IMR-90 (cell line): ENCODE measurements around the gene LRRC2. TPM values are rescaled to one million over a fixed set of nuclear protein-coding genes. Genes with fewer than 3 reads are reported as not detected.

Experiments used
- ATAC-seq: fragments of 200-7000 bp; cut with Tn5 transposase; 2 replicates; pipeline ENCODE4 v1.9.1; 2020; ENCODE audit warnings: low read depth, mild to moderate bottlenecking, moderate library complexity
- BruUV-seq: library from RNA; stranded (reverse); fragments of 400-500 nt; replicated peaks from 2 replicates; lab custom pipeline; 2021; lab: Mats Ljungman, UMichigan
- CTCF ChIA-PET: fragments of 300-600 bp; formaldehyde crosslinking; extraction: SDS; loops from one replicate; lab custom pipeline; 2021; ENCODE audit warnings: antibody characterized with exemption; lab: Yijun Ruan, JAX
- POLR2A ChIA-PET: fragments of 300-600 bp; sonication (Branson Sonifier 250); formaldehyde crosslinking; loops from one replicate; lab custom pipeline; 2022; ENCODE audit warnings: antibody characterized with exemption; ENCODE audit not compliant: unreplicated experiment; lab: Charles Lee
- DNase-seq: peaks from one replicate; pipeline ENCODE4 v3.0.0; 2013
- H2AFZ ChIP-seq: replicated peaks from 2 replicates; pipeline ENCODE3; 2013; ENCODE audit warnings: low read length, mild to moderate bottlenecking; ENCODE audit not compliant: poor library complexity
- H2AK5ac ChIP-seq: 2 replicates; pipeline ENCODE4 v1.6.1; 2013; ENCODE audit warnings: low read depth, low read length, inconsistent platforms
- H2AK9ac ChIP-seq: replicated peaks from 2 replicates; pipeline ENCODE3; 2013; ENCODE audit warnings: mild to moderate bottlenecking, low read depth, low read length, moderate library complexity; ENCODE audit not compliant: poor library complexity
- H2BK120ac ChIP-seq: 2 replicates; pipeline ENCODE4 v1.6.1; 2013; ENCODE audit warnings: low read depth, low read length, inconsistent platforms
- H2BK15ac ChIP-seq: 3 replicates; pipeline ENCODE4 v1.6.1; 2013; ENCODE audit warnings: low read depth, low read length, inconsistent platforms
- H2BK20ac ChIP-seq: 2 replicates; pipeline ENCODE4 v1.6.1; 2013; ENCODE audit warnings: low read depth, mild to moderate bottlenecking, inconsistent platforms, low read length, moderate library complexity
- H2BK5ac ChIP-seq: 2 replicates; pipeline ENCODE4 v1.6.1; 2013; ENCODE audit warnings: mild to moderate bottlenecking, low read depth, low read length, inconsistent platforms; ENCODE audit not compliant: poor library complexity, severe bottlenecking
- H3K14ac ChIP-seq: replicated peaks from 2 replicates; pipeline ENCODE4 v1.6.1; 2013; ENCODE audit warnings: low read depth, low read length, inconsistent platforms
- H3K18ac ChIP-seq: 2 replicates; pipeline ENCODE4 v1.6.1; 2013; ENCODE audit warnings: low read depth, low read length, control low read depth
- H3K23ac ChIP-seq: 2 replicates; pipeline ENCODE4 v1.6.1; 2013; ENCODE audit warnings: low read depth, low read length, inconsistent platforms
- H3K27ac ChIP-seq: 2 replicates; pipeline ENCODE4 v1.5.1; 2013; ENCODE audit warnings: mild to moderate bottlenecking, control low read depth, low read length; ENCODE audit not compliant: insufficient read depth
- H3K27me3 ChIP-seq: 2 replicates; pipeline ENCODE4 v1.6.1; 2013; ENCODE audit warnings: low read length; ENCODE audit not compliant: control insufficient read depth, insufficient read depth
- H3K36me3 ChIP-seq: 2 replicates; pipeline ENCODE4 v1.6.1; 2013; ENCODE audit warnings: low read length, mixed read lengths; ENCODE audit not compliant: control insufficient read depth, insufficient read depth
- H3K4ac ChIP-seq: 2 replicates; pipeline ENCODE4 v1.6.1; 2013; ENCODE audit warnings: low read depth, low read length, inconsistent platforms
- H3K4me1 ChIP-seq: 2 replicates; pipeline ENCODE4 v1.6.1; 2013; ENCODE audit warnings: low read length, mixed read lengths; ENCODE audit not compliant: control insufficient read depth, insufficient read depth
- H3K4me2 ChIP-seq: 2 replicates; pipeline ENCODE4 v1.6.1; 2013; ENCODE audit warnings: low read depth, mild to moderate bottlenecking, control low read depth, low read length, moderate library complexity
- H3K4me3 ChIP-seq: 2 replicates; pipeline ENCODE4 v1.5.1; 2013; ENCODE audit warnings: low read depth, mild to moderate bottlenecking, control low read depth, low read length, moderate library complexity; ENCODE audit not compliant: insufficient read depth
- H3K56ac ChIP-seq: 2 replicates; pipeline ENCODE4 v1.6.1; 2013; ENCODE audit warnings: low read length, inconsistent platforms; ENCODE audit not compliant: insufficient read depth; ENCODE audit errors: extremely low read depth
- H3K79me1 ChIP-seq, 2 experiments: 2 replicates each; pipeline ENCODE4 v1.6.1; 2013; ENCODE audit warnings: low read length in 2 of 2, inconsistent platforms in 1 of 2, low read depth in 1 of 2
- H3K9ac ChIP-seq: 2 replicates; pipeline ENCODE4 v1.6.1; 2013; ENCODE audit warnings: low read depth, low read length, control low read depth
- H3K9me1 ChIP-seq: 2 replicates; pipeline ENCODE4 v1.6.1; 2013; ENCODE audit warnings: low read length, inconsistent platforms; ENCODE audit not compliant: insufficient read depth
- H3K9me3 ChIP-seq: 2 replicates; pipeline ENCODE4 v1.6.1; 2013; ENCODE audit warnings: low read length; ENCODE audit not compliant: control insufficient read depth, insufficient read depth
- H4K20me1 ChIP-seq: 2 replicates; pipeline ENCODE4 v1.6.1; 2013; ENCODE audit warnings: low read length, inconsistent platforms; ENCODE audit not compliant: insufficient read depth
- H4K5ac ChIP-seq: 2 replicates; pipeline ENCODE4 v1.6.1; 2013; ENCODE audit warnings: mild to moderate bottlenecking, low read depth, low read length, control low read depth
- H4K8ac ChIP-seq, 2 experiments: 2 replicates each; pipeline ENCODE4 v1.6.1; 2013; ENCODE audit warnings: low read depth in 2 of 2, low read length in 2 of 2, control low read depth in 1 of 2, inconsistent platforms in 1 of 2
- H4K91ac ChIP-seq: 2 replicates; pipeline ENCODE4 v1.6.1; 2013; ENCODE audit warnings: low read depth, low read length, inconsistent platforms; ENCODE audit not compliant: insufficient read depth
- BHLHE40 ChIP-seq: fragments of 150-350 bp; IDR thresholded peaks from 2 replicates; pipeline ENCODE4 v1.6.1; 2016; ENCODE audit warnings: mild to moderate bottlenecking, low read depth, low read length
- CEBPB ChIP-seq: IDR thresholded peaks from 2 replicates; pipeline ENCODE4 v1.6.1; 2012; ENCODE audit warnings: low read depth, low read length, improper control_type of control experiment
- CHD1 ChIP-seq: IDR thresholded peaks from 2 replicates; pipeline ENCODE4 v1.6.1; 2012; ENCODE audit warnings: low read depth, low read length, improper control_type of control experiment
- CTCF ChIP-seq: conservative IDR thresholded peaks from 2 replicates; pipeline ENCODE4 v1.5.1; 2012; ENCODE audit warnings: mild to moderate bottlenecking, low read depth, low read length, improper control_type of control experiment
- FOS ChIP-seq: fragments of 150-350 bp; IDR thresholded peaks from 2 replicates; pipeline ENCODE4 v1.6.1; 2016; ENCODE audit warnings: low read depth, low read length
- MAFK ChIP-seq: IDR thresholded peaks from 2 replicates; pipeline ENCODE4 v1.6.1; 2012; ENCODE audit warnings: low read depth, low read length, improper control_type of control experiment
- MAZ ChIP-seq: IDR thresholded peaks from 2 replicates; pipeline ENCODE4 v1.6.1; 2012; ENCODE audit warnings: low read depth, mild to moderate bottlenecking, low read length, improper control_type of control experiment, moderate library complexity, borderline replicate concordance
- MXI1 ChIP-seq: IDR thresholded peaks from 2 replicates; pipeline ENCODE4 v1.6.1; 2012; ENCODE audit warnings: low read depth, mild to moderate bottlenecking, low read length, moderate library complexity, borderline replicate concordance
- NFE2L2 ChIP-seq: fragments of 150-350 bp; IDR thresholded peaks from 2 replicates; pipeline ENCODE4 v1.6.1; 2016; ENCODE audit warnings: low read depth, mild to moderate bottlenecking, low read length
- POLR2A ChIP-seq: IDR thresholded peaks from 2 replicates; pipeline ENCODE4 v1.6.1; 2012; ENCODE audit warnings: mild to moderate bottlenecking, low read depth, low read length
- RAD21 ChIP-seq: IDR thresholded peaks from 2 replicates; pipeline ENCODE4 v1.6.1; 2012; ENCODE audit warnings: low read length, improper control_type of control experiment
- RCOR1 ChIP-seq: IDR thresholded peaks from 2 replicates; pipeline ENCODE4 v1.6.1; 2012; ENCODE audit warnings: mild to moderate bottlenecking, low read length, improper control_type of control experiment; ENCODE audit not compliant: insufficient replicate concordance
- RFX5 ChIP-seq: IDR thresholded peaks from 2 replicates; pipeline ENCODE4 v1.8.0; 2012; ENCODE audit warnings: low read depth, mild to moderate bottlenecking, low read length, moderate library complexity
- SMC3 ChIP-seq: fragments of 150-350 bp; IDR thresholded peaks from 2 replicates; pipeline ENCODE4 v1.6.1; 2016; ENCODE audit warnings: low read depth, mild to moderate bottlenecking, antibody characterized with exemption, low read length, moderate library complexity
- WGBS, 2 experiments: methylation state at CpG; one replicate each; pipeline versions ENCODE4 v1.1.5 to v1.1.7; 2013; ENCODE audit warnings: missing lambda C conversion rate in 2 of 2; ENCODE audit not compliant: insufficient read length in 1 of 2; ENCODE audit errors: extremely low coverage in 2 of 2; 5-methylcytosine and 5-hydroxymethylcytosine counted together
- dilution Hi-C: fragments of 300-500 bp; cut with HindIII; formaldehyde crosslinking; loops from one replicate; pipeline ENCODE4 v1.14.3; 2018; ENCODE audit warnings: low sequenced_read_pairs; ENCODE audit not compliant: unreplicated experiment
- in situ Hi-C: fragments of 300-500 bp; cut with MboI; formaldehyde crosslinking; loops from 3 replicates; pipeline ENCODE4 v1.14.3; 2019; ENCODE audit warnings: low sequenced_read_pairs, inconsistent platforms, mixed read lengths
- intact Hi-C: fragments of 100-400 bp; cut with micrococcal nuclease; formaldehyde crosslinking; loops from 2 replicates; pipeline ENCODE4 v1.10.0; 2022
- polyA plus RNA-seq, 3 experiments: library from polyadenylated mRNA; depleted of rRNA; stranded (reverse); fragments of >200 nt; gene quantifications; 2 replicates each; pipeline ENCODE4 v1.2.3, GENCODE V29; 2012; ENCODE audit warnings: low replicate concordance in 1 of 3
- total RNA-seq: library from RNA; depleted of rRNA; stranded (reverse); fragments of >200 nt; gene quantifications from 2 replicates; pipeline ENCODE4 v1.2.3, GENCODE V29; 2012
- TF ChIP-seq, protein P1 (sequence below): fragments of 150-350 bp; IDR thresholded peaks from 2 replicates; pipeline ENCODE4 v1.6.1; 2016; ENCODE audit warnings: low read depth, mild to moderate bottlenecking, low read length, moderate library complexity, borderline replicate concordance
- TF ChIP-seq, protein P2 (sequence below): fragments of 150-350 bp; IDR thresholded peaks from 2 replicates; pipeline ENCODE4 v1.6.1; 2017; ENCODE audit warnings: mild to moderate bottlenecking, antibody characterized with exemption, low read length, low read depth

The LRRC2 gene
- total and polyA plus RNA-seq, 2 of the 4 experiments (the other 2 are of a cell fraction), result 2.9 to 4.1 TPM

- dilution Hi-C loops, result no loop called here
- Histone ChIP-seq H2AK5ac (no peak overlapping the region), H3K27ac (no peak overlapping the region), H2BK20ac (0 out of 2 replicates have a peak overlapping the region, but pooled peaks have one; percentile 9), H3K9me1 (peaks cover 12% of the 10 kb centered on the region), H3K4me1 (peaks cover 7% of the 10 kb centered on the region), H2BK15ac (no peak overlapping the region), H3K18ac (no peak overlapping the region), H3K14ac (no peak overlapping the region), H3K9me3 (no peaks in the 10 kb centered on the region), H3K79me1 (no peaks in the 10 kb centered on the region), H2AK9ac (no peak overlapping the region), H4K8ac (peak overlapping the region in 1 of 2 experiments; percentile 10; a peak in 2 of 4 replicates), H3K36me3 (peaks cover 3% of the 10 kb centered on the region; the same call in 1 of the 2 replicates), H4K20me1 (no peaks in the 10 kb centered on the region), H3K4ac (no peak overlapping the region), H3K4me3 (no peak overlapping the region), H4K5ac (no peak overlapping the region), H3K9ac (no peak overlapping the region), H4K91ac (peak overlapping the region; percentile 41; the same call in 1 of the 2 replicates), H2BK120ac (no peak overlapping the region), H3K23ac (no peak overlapping the region), H3K56ac (no peak overlapping the region), H2BK5ac (no peak overlapping the region), H3K27me3 (no peaks in the 10 kb centered on the region), H3K4me2 (no peak overlapping the region), H2AFZ (no peak overlapping the region)
- no peak for DNase-seq
- ChIA-PET CTCF (no interaction called here), POLR2A (no interaction called here)
- ATAC-seq, result no peak
- intact Hi-C loops, result no loop called here
- no TSS peak for BruUV-seq
- TF ChIP-seq NFE2L2 (no peak), RCOR1 (no peak), CHD1 (no peak), CTCF (no peak), MAZ (no peak), BHLHE40 (no peak), RFX5 (no peak), MXI1 (no peak), CEBPB (no peak), MAFK (no peak), SMC3 (no peak), POLR2A (no peak), FOS (no peak), RAD21 (no peak)
- TF ChIP-seq, protein P1, sequence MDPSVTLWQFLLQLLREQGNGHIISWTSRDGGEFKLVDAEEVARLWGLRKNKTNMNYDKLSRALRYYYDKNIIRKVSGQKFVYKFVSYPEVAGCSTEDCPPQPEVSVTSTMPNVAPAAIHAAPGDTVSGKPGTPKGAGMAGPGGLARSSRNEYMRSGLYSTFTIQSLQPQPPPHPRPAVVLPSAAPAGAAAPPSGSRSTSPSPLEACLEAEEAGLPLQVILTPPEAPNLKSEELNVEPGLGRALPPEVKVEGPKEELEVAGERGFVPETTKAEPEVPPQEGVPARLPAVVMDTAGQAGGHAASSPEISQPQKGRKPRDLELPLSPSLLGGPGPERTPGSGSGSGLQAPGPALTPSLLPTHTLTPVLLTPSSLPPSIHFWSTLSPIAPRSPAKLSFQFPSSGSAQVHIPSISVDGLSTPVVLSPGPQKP, result no peak
- TF ChIP-seq, protein P2, sequence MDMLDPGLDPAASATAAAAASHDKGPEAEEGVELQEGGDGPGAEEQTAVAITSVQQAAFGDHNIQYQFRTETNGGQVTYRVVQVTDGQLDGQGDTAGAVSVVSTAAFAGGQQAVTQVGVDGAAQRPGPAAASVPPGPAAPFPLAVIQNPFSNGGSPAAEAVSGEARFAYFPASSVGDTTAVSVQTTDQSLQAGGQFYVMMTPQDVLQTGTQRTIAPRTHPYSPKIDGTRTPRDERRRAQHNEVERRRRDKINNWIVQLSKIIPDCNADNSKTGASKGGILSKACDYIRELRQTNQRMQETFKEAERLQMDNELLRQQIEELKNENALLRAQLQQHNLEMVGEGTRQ, result no peak
- in situ Hi-C loops, result no loop called here
- 70% methylated on average over 2 of the region's 3 CpGs; no CpG with 5 or more reads in 1 of the 2 experiments for WGBS, 2 experiments
Measured at GRCh38 chr3:46520531-46520930, 45.6 kb downstream of the LRRC2 start.
